ENCODE measurements around the gene SMARCAL1. TPM values are rescaled to one million over a fixed set of nuclear protein-coding genes. Genes with fewer than 3 reads are reported as not detected.

Gene SMARCAL1
- total RNA-seq, 1 experiment from 2014 or later = 25.4 TPM

- Mint-ChIP-seq H3K27me3 (ENCODE audit: unreplicated experiment) (no peaks in the 10 kb centered on the region), H3K36me3 (ENCODE audit: insufficient read depth, unreplicated experiment) (peaks cover 18% of the 10 kb centered on the region), H3K9me3 (ENCODE audit: low read depth, unreplicated experiment) (no peaks in the 10 kb centered on the region), H3K4me3 (ENCODE audit: low read depth, unreplicated experiment) (no peak overlapping the region), H3K4me1 (ENCODE audit: low read depth, unreplicated experiment) (no peaks in the 10 kb centered on the region), H3K27ac (ENCODE audit: unreplicated experiment) (no peak overlapping the region)
- no peak for DNase-seq
- TF ChIP-seq, protein P1, sequence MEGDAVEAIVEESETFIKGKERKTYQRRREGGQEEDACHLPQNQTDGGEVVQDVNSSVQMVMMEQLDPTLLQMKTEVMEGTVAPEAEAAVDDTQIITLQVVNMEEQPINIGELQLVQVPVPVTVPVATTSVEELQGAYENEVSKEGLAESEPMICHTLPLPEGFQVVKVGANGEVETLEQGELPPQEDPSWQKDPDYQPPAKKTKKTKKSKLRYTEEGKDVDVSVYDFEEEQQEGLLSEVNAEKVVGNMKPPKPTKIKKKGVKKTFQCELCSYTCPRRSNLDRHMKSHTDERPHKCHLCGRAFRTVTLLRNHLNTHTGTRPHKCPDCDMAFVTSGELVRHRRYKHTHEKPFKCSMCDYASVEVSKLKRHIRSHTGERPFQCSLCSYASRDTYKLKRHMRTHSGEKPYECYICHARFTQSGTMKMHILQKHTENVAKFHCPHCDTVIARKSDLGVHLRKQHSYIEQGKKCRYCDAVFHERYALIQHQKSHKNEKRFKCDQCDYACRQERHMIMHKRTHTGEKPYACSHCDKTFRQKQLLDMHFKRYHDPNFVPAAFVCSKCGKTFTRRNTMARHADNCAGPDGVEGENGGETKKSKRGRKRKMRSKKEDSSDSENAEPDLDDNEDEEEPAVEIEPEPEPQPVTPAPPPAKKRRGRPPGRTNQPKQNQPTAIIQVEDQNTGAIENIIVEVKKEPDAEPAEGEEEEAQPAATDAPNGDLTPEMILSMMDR (IDR thresholded peaks at IDR 0.05; ENCODE audit: unreplicated experiment) = no peak
- intact Hi-C loops (cut with micrococcal nuclease; ENCODE audit: unreplicated experiment) = no loop called here
- CTCF ChIA-PET = no interaction called here
- BruUV-seq (replicated peaks) = no TSS peak
Observed at GRCh38 chr2:216426166-216426777, 14.0 kb downstream of the SMARCAL1 start.

- Mint-ChIP-seq H3K4me3 (ENCODE audit: low read depth, unreplicated experiment) (no peak overlapping the region), H3K27me3 (ENCODE audit: unreplicated experiment) (no peaks in the 10 kb centered on the region), H3K36me3 (ENCODE audit: insufficient read depth, unreplicated experiment) (peaks cover 18% of the 10 kb centered on the region), H3K4me1 (ENCODE audit: low read depth, unreplicated experiment) (no peaks in the 10 kb centered on the region), H3K9me3 (ENCODE audit: low read depth, unreplicated experiment) (no peaks in the 10 kb centered on the region), H3K27ac (ENCODE audit: unreplicated experiment) (no peak overlapping the region)
- BruUV-seq (replicated peaks) = no TSS peak
- TF ChIP-seq, protein P1 (IDR thresholded peaks at IDR 0.05; ENCODE audit: unreplicated experiment) = no peak
- DNase-seq = no peak
- intact Hi-C loops (cut with micrococcal nuclease; ENCODE audit: unreplicated experiment) = no loop called here
- CTCF ChIA-PET = no interaction called here
Observed at GRCh38 chr2:216426938-216427337, 14.7 kb downstream of the SMARCAL1 start.

DNA sequence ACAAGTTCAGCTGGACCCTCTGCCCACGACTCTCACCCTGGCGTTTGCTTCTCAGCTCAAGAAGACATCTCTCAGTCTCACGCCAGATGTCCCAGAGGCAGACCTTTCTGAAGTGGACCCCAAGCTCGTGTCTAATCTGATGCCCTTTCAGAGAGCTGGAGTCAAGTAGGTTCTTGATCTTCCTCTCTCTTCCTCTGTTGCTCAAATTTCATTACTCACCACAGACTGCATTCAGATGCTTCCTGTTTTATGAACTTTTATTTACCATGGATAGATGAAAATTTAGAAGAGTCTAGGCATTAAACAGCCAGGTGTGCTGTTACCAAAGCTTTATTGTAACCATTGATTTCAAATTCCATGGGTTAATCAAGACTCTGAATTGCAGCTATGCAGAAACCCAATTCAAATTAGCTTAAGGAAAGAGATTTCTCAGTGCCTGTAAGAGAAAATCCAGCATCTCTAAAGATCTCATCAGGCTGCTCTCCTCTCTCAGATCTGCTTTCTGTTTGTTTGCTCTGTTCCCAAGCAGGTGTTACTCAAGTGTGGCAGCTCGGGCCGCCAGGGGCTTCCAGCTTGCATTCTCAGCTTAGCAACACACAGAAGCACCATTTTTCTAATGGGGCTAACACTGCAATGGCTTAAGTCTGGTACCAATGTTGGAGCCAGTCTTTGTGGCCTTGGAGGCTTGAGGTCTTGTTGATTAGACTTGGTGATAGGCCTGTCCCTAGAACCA lies 16.5 kb downstream of the SMARCAL1 start:
- no peak overlapping the region for H3K4me3 Mint-ChIP-seq (ENCODE audit: low read depth, unreplicated experiment)
- peaks cover 18% of the 10 kb centered on the region for H3K36me3 Mint-ChIP-seq (ENCODE audit: insufficient read depth, unreplicated experiment)
- no peak overlapping the region for H3K27ac Mint-ChIP-seq (ENCODE audit: unreplicated experiment)
- CTCF ChIA-PET = no interaction called here
- TF ChIP-seq, protein P1 (IDR thresholded peaks at IDR 0.05; ENCODE audit: unreplicated experiment) = no peak
- H3K4me1 Mint-ChIP-seq (ENCODE audit: low read depth, unreplicated experiment) = no peaks in the 10 kb centered on the region
- BruUV-seq (replicated peaks) = no TSS peak
- H3K27me3 Mint-ChIP-seq (ENCODE audit: unreplicated experiment) = no peaks in the 10 kb centered on the region
- intact Hi-C loops (cut with micrococcal nuclease; ENCODE audit: unreplicated experiment) = no loop called here
- H3K9me3 Mint-ChIP-seq (ENCODE audit: low read depth, unreplicated experiment) = no peaks in the 10 kb centered on the region
- no peak for DNase-seq

DNA sequence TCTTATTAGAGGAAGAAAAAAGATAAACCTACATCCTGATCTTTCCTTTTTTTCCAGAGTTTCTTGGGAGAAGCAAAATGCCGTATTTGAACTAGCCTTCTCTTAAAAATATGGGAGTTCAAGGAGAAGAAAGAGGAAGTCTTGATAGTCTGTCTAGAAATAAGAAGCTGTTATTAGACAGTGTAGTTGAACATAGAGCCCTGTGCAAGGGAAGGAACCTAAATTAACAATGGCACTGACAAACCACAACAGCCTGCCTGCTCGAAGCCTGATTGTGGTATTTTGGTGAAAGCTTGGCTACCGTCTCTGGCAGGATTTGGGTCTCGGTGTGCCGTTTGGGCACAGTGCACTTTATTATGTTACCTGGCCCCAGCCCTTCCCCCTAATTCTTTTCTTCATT lies 17.1 kb downstream of the SMARCAL1 start:
- intact Hi-C loops (cut with micrococcal nuclease; ENCODE audit: unreplicated experiment) = no loop called here
- DNase-seq = no peak
- BruUV-seq (replicated peaks) = no TSS peak
- H3K27ac Mint-ChIP-seq (ENCODE audit: unreplicated experiment) = no peak overlapping the region
- TF ChIP-seq, protein P1 (IDR thresholded peaks at IDR 0.05; ENCODE audit: unreplicated experiment) = no peak
- CTCF ChIA-PET = no interaction called here
- no peaks in the 10 kb centered on the region for H3K9me3 Mint-ChIP-seq (ENCODE audit: low read depth, unreplicated experiment)
- H3K27me3 Mint-ChIP-seq (ENCODE audit: unreplicated experiment) = no peaks in the 10 kb centered on the region
- no peak overlapping the region for H3K4me3 Mint-ChIP-seq (ENCODE audit: low read depth, unreplicated experiment)
- peaks cover 17% of the 10 kb centered on the region for H3K36me3 Mint-ChIP-seq (ENCODE audit: insufficient read depth, unreplicated experiment)
- H3K4me1 Mint-ChIP-seq (ENCODE audit: low read depth, unreplicated experiment) = no peaks in the 10 kb centered on the region

Data from Calu3 (cell line).